GM12875 (cell line): ENCODE data around the gene PFKL.
"Not testable (repeated sequence)": the region's sequence is repeated elsewhere in the genome, so short reads cannot be mapped to it uniquely, and the experiment has no call there.

ENCODE experiments used
- H3K4me3 ChIP-seq: one replicate; pipeline ENCODE4 v1.5.1; 2011; ENCODE audit warnings: low read depth, low read length, control low read depth
- TF ChIP-seq, protein P1 (sequence below): IDR thresholded peaks from 2 replicates; pipeline ENCODE4 v1.5.1; 2011; ENCODE audit warnings: low read depth, mild to moderate bottlenecking, control low read depth, inconsistent platforms, low read length, moderate library complexity, borderline replicate concordance; ENCODE audit not compliant: insufficient read depth

Gene PFKL

DNA sequence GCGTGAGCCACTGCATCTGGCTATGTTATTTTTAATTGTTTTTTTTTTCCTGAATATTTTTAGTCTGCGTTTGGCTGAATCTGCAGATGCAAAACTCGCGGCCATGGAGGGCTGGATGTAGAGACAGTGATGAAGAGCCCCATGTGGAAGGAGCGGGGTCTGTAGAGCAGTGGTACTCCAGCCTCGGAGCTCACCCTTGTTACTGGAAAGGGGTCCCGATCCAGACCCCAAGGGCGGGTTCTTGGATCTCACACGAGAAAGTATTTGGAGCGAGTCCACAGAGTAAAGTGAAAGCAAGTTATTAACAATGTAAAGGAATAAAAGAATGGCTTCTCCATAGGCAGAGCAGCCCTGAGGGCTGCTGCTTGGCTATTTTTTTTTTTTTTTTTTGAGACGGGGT lies 56.3 kb downstream of the PFKL start:
- H3K4me3 ChIP-seq, result no peak overlapping the region
- TF ChIP-seq, protein P1, sequence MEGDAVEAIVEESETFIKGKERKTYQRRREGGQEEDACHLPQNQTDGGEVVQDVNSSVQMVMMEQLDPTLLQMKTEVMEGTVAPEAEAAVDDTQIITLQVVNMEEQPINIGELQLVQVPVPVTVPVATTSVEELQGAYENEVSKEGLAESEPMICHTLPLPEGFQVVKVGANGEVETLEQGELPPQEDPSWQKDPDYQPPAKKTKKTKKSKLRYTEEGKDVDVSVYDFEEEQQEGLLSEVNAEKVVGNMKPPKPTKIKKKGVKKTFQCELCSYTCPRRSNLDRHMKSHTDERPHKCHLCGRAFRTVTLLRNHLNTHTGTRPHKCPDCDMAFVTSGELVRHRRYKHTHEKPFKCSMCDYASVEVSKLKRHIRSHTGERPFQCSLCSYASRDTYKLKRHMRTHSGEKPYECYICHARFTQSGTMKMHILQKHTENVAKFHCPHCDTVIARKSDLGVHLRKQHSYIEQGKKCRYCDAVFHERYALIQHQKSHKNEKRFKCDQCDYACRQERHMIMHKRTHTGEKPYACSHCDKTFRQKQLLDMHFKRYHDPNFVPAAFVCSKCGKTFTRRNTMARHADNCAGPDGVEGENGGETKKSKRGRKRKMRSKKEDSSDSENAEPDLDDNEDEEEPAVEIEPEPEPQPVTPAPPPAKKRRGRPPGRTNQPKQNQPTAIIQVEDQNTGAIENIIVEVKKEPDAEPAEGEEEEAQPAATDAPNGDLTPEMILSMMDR, result no peak

DNA sequence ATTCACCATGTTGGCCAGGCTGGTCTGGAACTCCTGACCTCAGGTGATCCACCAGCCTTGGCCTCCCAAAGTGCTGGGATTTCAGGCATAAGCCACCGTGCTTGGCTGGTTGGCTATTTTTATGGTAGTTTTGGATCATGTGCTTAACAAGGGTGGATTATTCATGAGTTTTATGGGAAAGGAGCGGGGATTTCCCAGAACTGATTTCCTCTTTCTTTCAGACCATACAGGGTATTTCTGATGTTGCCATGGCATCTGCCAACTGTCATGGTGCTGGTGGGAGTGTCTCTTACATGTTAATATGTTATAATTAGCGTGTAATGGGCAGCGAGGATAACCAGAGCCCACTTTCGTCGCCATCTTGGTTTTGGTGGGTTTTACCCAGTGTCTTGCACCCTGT lies 56.8 kb downstream of the PFKL start:
- H3K4me3 ChIP-seq, result no peak overlapping the region
- TF ChIP-seq, protein P1, result no peak

DNA sequence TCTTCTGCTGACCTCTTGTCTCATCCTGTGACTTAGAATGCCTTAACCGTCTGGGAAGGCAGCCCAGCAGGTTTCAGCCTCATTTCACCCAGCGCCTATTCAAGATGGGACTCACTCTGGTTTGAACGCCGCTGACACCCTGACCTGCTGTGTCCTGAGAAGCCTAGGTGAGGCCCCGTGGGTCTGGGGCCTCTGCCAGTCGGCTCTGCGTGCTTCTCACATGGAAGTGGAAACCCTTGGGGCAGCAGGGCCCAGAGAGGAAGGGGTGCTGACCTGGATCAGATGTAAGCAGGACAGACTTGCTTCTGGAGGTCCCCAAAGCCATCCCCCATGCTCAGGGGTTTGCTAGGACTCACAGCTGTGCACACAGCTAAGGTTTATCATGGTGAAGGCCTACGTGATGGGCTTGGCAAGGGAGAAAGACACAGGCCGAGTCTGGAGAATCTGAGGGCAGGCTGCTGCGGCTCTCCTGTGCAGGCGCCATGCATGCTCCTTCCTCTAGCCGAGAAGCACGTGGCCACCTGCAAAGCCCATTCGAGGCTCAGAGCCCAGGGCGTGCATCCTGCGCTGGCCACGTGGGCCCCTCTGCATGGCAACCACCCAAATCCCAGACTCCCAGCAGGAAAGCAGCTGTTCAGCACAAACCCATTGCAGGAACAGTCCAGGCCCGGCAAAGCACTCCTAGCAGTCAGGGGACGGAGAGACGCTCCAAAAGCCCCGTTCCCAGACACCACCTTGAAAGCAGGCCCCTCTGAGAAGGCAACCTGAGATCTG lies 57.4 kb downstream of the PFKL start:
- H3K4me3 ChIP-seq, result no peak overlapping the region
- TF ChIP-seq, protein P1, result no peak

DNA sequence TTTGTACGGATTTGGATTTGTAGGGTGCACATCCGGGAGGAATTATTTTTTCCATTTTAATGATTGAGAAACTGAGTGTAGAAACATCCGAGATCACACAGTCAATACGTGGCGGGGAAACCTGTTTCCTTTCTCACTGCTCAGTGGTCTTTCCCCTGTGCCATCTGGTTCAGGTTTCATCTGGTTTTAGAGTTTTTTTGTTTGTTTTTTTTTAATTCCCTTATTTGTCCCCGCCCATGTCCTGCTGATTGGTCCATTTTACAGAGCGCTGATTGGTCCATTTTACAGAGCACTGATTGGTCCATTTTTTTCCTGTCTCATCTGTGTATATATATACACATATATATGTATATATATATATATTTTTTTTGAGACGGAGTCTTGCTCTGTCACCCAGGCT lies 59.5 kb downstream of the PFKL start:
- TF ChIP-seq, protein P1, result no peak
- no peak overlapping the region for H3K4me3 ChIP-seq

DNA sequence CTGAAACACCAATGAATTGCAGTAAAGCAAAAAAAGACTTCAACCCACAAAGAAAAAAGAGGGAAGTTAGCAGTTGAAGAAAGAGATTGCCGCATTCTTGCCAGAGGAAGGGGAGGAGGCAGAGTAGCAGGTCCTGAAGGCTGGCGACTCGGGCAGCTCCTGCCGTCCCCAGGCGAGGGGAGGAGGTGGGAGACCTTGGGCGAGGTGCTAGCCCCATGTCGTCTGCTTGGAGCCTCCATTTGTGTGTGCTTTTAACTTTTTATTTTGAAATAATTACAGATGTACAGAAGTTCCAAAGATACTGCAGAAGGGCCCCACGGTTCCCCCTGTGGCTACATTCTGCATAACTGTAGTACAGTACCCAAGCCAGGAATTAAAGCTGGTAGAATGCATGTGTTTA lies 60.3 kb downstream of the PFKL start:
- no peak overlapping the region for H3K4me3 ChIP-seq
- TF ChIP-seq, protein P1, result no peak

DNA sequence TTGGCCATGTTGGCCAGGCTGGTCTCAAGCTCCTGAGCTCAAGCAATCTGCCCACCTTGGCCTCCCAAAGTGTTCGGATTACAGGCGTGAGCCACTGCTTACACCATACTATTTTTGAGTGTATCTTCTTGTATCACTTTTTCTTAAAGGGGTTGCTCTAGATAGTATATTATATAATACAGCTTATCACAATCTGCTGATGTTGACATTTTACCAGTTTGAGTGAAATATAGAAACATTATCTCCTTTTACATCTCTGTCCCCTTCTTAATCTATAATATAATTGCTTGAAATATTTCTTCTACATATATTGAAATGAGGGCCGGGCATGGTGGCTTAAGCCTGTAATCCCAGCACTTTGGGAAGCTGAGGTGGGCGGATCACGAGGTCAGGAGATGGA lies 62.0 kb downstream of the PFKL start:
- not testable (repeated sequence) for H3K4me3 ChIP-seq

DNA sequence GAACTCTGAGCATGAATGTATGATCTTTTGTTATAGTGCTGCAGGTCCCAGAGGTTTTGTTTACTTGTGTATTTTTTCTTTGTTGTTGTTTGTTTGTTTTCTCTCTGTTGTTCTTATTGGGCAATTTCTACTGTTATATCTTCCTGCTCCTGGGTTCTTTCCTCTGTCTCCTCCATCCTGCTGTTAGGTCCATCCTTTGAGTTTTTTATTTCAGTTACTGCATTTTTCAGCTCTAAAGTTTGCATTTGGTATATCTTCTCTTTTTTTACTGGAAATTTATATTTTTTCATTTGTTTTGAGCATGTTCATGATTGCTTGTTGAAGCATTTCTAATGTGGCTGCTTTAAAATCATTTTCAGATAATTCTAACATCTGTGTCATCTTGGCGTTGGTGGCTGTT lies 63.4 kb downstream of the PFKL start:
- TF ChIP-seq, protein P1, result no peak
- H3K4me3 ChIP-seq, result no peak overlapping the region
